Activated naive CD4-positive, alpha-beta T cell treated with Interleukin-2 at 50 U/mL for 16 hours (primary cell): ENCODE results near the gene KRT16.
"Not testable (repeated sequence)": the region's sequence is repeated elsewhere in the genome, so short reads cannot be mapped to it uniquely, and the experiment has no call there.

Experiments
- DNase-seq: peaks from one replicate; pipeline ENCODE4 v3.0.0-alpha.2; 2020

Gene KRT16

GRCh38 chr17:41627316-41628072, 14.9 kb upstream of the KRT16 start:
- DNase-seq, result no peak

DNA sequence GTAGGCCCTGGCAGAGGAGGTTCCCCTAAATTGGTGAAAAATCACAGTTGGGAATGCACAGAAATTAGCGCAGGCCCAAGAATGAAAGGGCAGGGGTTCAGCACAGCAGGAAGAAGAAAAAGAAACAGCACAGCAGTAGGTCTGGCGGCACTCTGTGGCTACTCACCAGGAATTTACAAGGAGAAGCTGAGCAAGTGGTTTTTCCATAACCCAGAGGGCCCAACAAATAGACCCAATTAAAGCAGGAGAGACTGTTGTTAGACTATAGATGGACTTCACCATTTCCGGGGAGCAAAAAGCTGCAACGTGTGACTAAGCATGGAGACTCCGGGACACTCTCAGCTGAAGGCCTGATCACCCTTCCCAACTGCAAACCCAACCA, 14.3 kb upstream of the KRT16 start:
- DNase-seq, result not testable (repeated sequence)

DNA sequence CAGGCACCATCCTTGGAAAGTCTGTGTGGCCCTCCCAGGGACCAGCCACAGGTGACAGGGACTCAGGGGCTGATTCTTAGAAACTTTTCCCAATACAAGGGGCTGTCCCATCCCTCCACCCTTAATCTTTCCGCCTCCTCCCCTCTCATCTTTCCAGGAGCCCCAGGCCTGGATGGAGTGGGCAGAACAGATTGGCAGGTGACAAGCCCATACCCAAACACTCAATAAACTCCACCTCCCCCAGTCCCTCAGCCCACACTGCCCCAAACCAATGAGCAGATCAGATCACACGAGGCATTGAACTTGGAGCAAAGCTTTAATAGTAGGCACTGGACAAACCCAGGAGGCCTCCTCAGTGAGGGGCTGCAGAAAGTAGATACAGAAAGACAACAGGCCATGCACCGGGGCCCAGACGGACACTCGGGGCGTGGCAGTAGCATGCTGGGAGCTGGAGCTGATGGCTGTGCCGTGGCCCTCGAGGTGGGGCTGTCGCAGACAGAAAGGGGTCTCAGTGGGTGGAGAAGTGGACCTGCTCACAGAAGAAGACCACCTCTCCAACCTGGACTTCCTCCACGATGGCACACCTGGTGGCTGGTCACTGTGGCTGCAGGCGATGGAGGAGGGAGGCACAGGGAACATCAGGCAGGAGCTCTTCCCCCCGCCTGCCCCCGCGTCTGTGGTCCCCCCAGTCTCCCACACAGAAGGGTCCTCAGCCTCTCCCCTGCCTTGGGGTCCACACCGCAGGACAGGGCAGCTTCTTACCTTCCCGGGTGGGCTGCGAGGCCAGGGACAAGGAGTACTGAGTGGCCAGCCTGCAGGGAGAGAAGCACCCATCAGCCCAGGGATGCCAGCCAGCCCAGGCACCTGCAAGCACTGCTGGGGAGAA, 13.7 kb upstream of the KRT16 start:
- DNase-seq, result not testable (repeated sequence)

GRCh38 chr17:41625602-41626001, 13.0 kb upstream of the KRT16 start:
- no peak for DNase-seq

DNA sequence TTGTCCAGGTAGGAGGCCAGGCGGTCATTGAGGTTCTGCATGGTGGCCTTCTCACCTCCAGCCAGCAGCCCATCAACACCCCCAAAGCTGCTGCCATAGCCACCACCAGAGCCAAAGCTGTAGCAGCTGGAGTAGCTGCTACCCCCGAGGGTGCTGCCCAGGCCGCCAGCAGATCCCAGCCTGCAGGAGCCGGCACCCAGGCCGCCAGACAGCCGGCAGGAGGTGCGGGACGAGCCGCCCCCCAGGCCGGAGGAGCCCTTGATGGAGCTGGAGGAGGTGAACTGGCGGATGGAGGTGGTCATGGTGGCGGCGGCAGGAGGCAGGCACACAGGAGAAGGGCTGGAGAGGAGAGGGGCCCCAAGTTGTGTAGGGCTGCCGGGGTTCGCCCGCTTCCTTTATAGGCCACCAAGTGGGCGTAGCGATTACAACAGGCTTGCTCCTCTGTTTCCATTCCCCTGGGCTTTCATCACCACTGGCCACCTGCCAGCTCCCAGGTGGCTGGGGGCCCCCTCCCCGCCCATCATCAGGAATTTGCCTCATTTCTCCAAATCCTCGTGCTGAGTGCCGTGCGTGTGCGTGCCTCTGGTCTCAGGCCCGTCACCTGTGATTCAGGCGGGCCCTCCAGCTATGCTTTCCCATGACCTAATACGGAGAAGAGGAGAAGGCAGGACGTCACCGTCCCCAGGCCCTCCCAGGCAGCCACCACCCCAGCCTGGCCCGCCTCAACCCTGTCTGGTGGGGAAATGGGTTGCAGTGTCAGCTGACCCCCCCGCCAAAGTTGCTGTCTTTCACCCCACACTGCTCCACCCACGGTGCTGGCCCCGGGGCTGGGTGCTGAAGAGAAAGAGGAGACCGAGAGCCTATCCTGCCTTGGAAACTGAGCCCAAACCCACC, 11.9 kb upstream of the KRT16 start, which contains the start of gene KRT17:
Gene KRT17 (minus strand): TSS at position 368 of the 894 bp plus-strand sequence. CDS start 66 bp downstream, at position 302.
- DNase-seq, result no peak

- DNase-seq, result not testable (repeated sequence)
Observed at GRCh38 chr17:41623184-41623861, 10.8 kb upstream of the KRT16 start.

GRCh38 chr17:41622340-41623183, 10.0 kb upstream of the KRT16 start:
- not testable (repeated sequence) for DNase-seq

DNA sequence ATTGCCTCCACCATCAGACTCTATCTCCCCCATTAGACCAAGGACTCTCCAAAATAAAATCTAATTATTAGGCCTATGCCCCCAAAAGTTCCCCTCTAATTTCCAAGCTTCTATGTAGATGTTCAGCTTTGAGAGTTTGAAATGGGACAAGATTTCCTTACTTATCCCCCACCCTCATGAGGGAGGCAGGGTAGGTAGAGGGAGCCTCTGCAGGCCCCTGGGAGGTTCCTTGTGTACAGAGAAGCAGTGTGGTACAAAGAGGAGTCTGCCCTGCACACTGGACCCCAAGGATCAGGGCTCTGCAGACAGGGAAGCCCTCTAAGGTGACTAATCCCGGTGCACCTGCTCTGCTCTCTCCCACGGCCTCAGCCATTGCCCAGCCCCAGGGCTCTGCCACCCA, 9.3 kb upstream of the KRT16 start:
- no peak for DNase-seq

- DNase-seq, result not testable (repeated sequence)
Observed at GRCh38 chr17:41621435-41621817, 8.9 kb upstream of the KRT16 start.

- DNase-seq, result no peak
Observed at GRCh38 chr17:41620583-41621434, 8.2 kb upstream of the KRT16 start.

DNA sequence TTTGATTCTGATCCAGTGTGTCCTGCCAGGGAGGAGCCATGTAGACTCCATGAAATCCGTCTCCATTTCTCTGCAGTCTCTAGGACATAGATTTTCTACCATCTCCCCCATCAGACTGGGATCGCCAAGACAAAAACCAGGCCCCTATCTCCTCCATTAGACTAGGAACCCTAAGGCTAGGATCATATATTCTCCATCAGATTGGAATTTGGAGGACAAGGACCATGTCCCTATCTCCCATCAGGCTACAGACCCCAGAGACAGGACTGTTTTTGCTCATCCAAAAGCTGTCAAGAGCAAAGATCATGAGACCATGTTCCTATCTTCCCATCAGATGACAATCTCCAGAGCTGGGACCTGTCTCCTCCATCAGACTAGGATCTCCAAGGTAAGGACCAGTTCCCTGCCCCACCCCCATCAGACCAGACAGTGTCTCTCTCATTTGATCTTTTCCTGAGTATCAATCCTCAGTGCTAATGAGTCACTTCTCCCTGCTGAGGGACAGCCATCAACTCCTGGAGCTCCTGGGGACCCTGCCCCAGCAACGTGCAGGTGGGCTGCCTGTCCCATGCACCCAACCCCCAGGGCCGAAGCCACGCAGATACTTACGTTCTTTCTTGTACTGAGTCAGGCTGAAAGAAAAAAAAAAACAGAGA, 7.5 kb upstream of the KRT16 start:
- not testable (repeated sequence) for DNase-seq

DNA sequence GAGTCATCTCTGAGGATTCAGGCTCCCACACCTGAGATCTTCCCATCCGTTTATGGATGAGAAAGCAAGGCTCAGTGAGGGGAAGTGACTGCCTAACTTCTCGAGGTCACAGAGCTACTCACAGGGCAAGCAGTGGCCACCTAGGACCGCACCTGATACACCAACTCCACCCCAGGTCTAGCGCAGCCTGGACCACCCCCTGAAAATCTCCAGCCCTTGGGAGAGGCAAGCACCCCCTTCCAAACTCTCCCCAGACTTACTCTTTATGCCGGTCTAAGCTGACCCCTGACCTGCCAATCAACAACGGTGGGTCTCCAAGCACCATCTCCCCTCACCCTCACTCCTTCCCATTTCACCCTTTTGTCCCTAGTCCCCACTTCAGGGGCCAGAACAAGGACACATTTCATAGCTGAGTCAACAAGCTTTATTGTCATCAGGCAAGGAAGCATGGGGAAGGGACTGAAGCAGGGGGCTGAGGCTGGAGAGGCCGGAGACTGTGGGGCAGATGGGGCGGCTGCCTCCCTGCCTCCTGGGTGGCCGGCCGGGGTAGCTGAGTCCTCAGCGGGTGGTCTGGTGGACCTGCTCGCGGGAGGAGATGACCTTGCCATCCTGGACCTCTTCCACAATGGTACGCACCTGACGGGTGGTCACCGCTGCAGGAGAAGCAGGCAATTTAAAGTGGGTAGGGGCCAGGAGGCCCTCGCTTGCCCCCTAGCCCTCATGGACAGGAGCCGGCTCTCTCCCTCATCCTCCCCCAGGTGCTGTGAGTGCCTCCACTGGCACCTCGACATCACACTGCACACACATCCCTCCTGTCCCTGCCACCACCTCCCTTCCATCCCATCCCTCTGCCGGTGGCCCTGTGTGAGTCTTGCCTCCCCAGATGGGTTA, 6.7 kb upstream of the KRT16 start:
- no peak for DNase-seq

GRCh38 chr17:41618341-41619035, 5.9 kb upstream of the KRT16 start:
- no peak for DNase-seq

DNA sequence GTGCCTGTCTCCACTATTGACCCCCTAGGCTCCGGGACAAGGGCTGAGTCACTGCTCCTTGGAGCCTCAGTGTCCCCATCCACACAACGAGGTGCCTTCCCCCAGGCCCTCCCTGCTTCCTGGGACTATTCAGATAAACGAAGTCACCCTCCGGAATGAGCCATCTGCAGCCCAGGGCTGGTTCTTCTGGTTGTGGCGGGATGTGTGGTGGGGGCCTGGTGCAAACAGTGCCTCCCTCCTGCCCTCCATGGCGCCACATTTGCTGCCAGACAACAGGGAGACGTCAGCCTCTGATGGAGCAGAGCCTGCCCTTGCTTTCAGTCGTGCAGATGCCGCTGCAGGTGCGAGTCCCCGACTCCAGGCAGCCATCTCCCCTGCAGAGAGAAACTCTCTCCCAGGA, 5.1 kb upstream of the KRT16 start:
- no peak for DNase-seq

DNA sequence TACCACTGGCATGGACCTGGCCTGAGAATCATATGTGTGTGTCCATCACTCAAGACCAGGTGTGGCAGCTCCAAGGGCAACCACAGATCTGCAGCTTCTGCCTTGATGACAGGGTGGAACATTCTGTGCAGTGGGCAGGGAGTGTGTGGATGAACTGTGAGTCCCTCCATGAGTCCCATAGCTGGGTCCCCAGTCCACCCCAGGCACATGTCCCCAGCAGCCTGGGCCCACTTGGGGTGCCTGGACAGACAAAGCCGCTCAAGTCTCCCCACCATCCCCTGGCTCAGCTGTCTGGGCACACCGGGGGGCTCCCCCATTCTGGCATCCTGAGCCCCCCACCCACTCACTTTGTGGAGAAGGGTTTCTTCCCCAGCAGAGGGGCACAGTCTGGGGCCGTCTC, 4.6 kb upstream of the KRT16 start:
- DNase-seq, result no peak

DNA sequence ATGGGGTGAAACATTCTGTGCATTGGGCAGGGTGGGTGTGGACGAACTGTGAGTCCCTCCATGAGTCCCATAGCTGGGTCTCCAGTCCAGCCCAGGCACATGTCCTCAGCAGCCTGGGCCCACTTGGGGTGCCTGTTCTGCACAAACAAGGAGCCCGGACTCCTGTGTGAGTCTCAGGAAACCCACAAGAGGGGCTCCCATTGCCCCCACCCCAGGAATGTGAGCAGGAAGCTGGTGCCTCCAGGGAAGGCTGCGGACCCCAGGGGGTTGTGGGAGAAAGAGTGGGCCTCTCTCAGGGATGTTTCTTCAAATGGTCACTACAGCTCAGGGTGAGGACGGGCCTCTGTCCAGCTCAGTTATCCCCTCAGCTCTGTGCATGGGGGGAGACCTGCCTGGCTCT, 3.9 kb upstream of the KRT16 start:
- not testable (repeated sequence) for DNase-seq

DNA sequence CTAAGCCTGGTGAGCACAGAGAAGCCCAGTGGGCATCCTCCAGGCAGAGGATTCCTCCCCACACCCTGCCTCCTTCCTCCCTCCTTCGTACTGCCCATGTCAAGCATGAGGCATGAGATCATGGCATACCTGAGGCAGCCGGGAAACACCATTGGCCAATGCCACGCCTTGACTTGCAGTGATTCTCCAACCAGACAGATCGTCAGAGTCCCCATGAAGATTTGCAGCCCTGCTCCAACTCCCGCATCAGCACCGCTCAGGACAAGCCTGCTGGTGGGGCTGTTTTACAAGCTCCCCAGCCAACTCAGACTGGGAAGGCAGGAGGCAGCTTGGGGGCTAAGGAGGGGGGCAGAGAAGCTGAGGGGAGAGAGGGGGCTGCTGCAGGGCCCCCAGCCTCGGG, 2.9 kb upstream of the KRT16 start:
- no peak for DNase-seq

- DNase-seq, result not testable (repeated sequence)
Observed at GRCh38 chr17:41614767-41615166, 2.2 kb upstream of the KRT16 start.
